Ovary (tissue), 3 donors: ENCODE results near the gene THBS3.

ENCODE experiments used
- EP300 ChIP-seq: sonication (generic); formaldehyde crosslinking; IDR thresholded peaks from one replicate; pipeline ENCODE4 v1.6.1; 2017; ENCODE audit warnings: antibody characterized with exemption
- POLR2A ChIP-seq: fragments of 450-650 bp; IDR thresholded peaks from one replicate; pipeline ENCODE4 v1.6.1; 2017; ENCODE audit warnings: antibody characterized with exemption, mild to moderate bottlenecking, moderate library complexity
- TF ChIP-seq, protein P1 (sequence below), 3 donors: fragments of 450-650 bp in 2 of 3; fragments of 200-600 bp in 1 of 3; IDR thresholded peaks; one replicate each; pipeline versions ENCODE4 v1.5.1 to v1.8.0; 2016 to 2022; ENCODE audit warnings: antibody characterized with exemption in 3 of 3, mild to moderate bottlenecking in 1 of 3
- donor health status: DM: no; HTN: no; CAD: no.

DNA sequence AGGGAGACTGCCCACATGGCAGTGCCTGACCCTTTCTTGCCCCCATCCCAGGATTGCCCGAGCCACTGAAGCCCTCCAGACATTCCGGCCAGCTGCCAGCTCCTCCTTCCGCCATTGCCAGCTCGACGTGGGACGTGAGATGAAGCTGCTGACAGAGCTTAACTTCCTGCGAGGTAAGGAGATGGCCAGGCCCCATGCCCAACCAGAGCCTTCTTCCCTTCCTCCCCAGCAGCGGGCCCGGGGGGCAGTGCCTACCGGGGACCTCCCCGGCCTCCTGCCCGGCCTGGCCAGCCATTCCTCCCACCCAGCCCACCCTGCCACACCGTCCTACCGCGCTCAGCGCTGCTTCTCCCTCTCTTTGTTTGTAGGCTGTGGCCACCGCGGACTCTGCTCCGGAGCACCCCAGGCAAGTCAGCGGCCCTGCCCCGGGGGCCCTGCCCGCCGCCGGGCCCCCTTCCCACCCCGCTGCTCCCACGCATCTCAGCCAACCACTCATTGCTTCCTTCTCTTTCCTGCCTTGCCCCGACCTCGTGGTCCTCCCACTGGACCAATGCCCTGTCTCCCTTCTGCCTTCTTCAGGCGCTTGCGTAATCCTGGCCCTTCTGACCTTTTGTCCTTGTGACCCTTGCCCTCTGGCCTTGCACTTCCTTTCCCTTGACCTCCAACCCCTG, 29.1 kb downstream of the THBS3 start:
- TF ChIP-seq, protein P1, sequence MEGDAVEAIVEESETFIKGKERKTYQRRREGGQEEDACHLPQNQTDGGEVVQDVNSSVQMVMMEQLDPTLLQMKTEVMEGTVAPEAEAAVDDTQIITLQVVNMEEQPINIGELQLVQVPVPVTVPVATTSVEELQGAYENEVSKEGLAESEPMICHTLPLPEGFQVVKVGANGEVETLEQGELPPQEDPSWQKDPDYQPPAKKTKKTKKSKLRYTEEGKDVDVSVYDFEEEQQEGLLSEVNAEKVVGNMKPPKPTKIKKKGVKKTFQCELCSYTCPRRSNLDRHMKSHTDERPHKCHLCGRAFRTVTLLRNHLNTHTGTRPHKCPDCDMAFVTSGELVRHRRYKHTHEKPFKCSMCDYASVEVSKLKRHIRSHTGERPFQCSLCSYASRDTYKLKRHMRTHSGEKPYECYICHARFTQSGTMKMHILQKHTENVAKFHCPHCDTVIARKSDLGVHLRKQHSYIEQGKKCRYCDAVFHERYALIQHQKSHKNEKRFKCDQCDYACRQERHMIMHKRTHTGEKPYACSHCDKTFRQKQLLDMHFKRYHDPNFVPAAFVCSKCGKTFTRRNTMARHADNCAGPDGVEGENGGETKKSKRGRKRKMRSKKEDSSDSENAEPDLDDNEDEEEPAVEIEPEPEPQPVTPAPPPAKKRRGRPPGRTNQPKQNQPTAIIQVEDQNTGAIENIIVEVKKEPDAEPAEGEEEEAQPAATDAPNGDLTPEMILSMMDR (IDR thresholded peaks at IDR 0.05) = no peak
- TF ChIP-seq POLR2A (no peak), EP300 (no peak)
